MM.1S (cell line): ENCODE results near the gene DKK2.

Experiments used
- DNase-seq: peaks from one replicate; pipeline ENCODE4 v3.0.0-alpha.2; 2015
- H2AFZ ChIP-seq: fragments of 300-600 bp; sonication (generic); 2 replicates; pipeline ENCODE4 v1.6.0; 2016; ENCODE audit warnings: antibody characterized with exemption, low read length
- H3F3A ChIP-seq: fragments of 300-600 bp; sonication (generic); 2 replicates; pipeline ENCODE4 v1.6.1; 2016; ENCODE audit warnings: mild to moderate bottlenecking, antibody characterized with exemption, low read length, moderate library complexity, mixed read lengths; ENCODE audit not compliant: insufficient read depth
- H3K27ac ChIP-seq: fragments of 300-600 bp; sonication (generic); 2 replicates; pipeline ENCODE4 v1.5.1; 2016; ENCODE audit warnings: mild to moderate bottlenecking, low read length
- H3K27me3 ChIP-seq: fragments of 300-600 bp; sonication (generic); replicated peaks from 2 replicates; pipeline ENCODE4 v1.6.0; 2016; ENCODE audit warnings: low read length; ENCODE audit not compliant: insufficient read depth
- H3K36me3 ChIP-seq: fragments of 300-600 bp; sonication (generic); replicated peaks from 2 replicates; pipeline ENCODE4 v1.6.1; 2016; ENCODE audit warnings: mild to moderate bottlenecking, low read length, mixed read lengths; ENCODE audit not compliant: insufficient read depth
- H3K4me1 ChIP-seq: fragments of 300-600 bp; sonication (generic); 2 replicates; pipeline ENCODE4 v1.6.1; 2016; ENCODE audit warnings: low read length, mixed read lengths
- H3K4me2 ChIP-seq: fragments of 300-600 bp; sonication (generic); 2 replicates; pipeline ENCODE4 v1.6.0; 2016; ENCODE audit warnings: low read depth, low read length
- H3K4me3 ChIP-seq: fragments of 300-600 bp; sonication (generic); 2 replicates; pipeline ENCODE4 v1.5.1; 2016; ENCODE audit warnings: low read length, mixed read lengths
- H3K79me2 ChIP-seq: fragments of 300-600 bp; sonication (generic); 2 replicates; pipeline ENCODE4 v1.6.1; 2016; ENCODE audit warnings: mixed run types, low read length, mixed read lengths
- H3K9ac ChIP-seq: fragments of 300-600 bp; sonication (generic); 2 replicates; pipeline ENCODE4 v1.6.1; 2016; ENCODE audit warnings: low read length, mixed read lengths
- H3K9me2 ChIP-seq: fragments of 300-600 bp; sonication (generic); replicated peaks from 2 replicates; pipeline ENCODE4 v1.6.1; 2016; ENCODE audit warnings: mild to moderate bottlenecking, low read length, mixed read lengths; ENCODE audit not compliant: insufficient read depth
- H3K9me3 ChIP-seq: fragments of 300-600 bp; sonication (generic); replicated peaks from 2 replicates; pipeline ENCODE4 v1.6.1; 2016; ENCODE audit warnings: mild to moderate bottlenecking, low read length, mixed read lengths; ENCODE audit not compliant: insufficient read depth
- H4K20me1 ChIP-seq: fragments of 300-600 bp; sonication (generic); 2 replicates; pipeline ENCODE4 v1.6.1; 2016; ENCODE audit warnings: mild to moderate bottlenecking, low read length, moderate library complexity, mixed read lengths; ENCODE audit not compliant: insufficient read depth
- CTCF ChIP-seq: fragments of 300-600 bp; sonication (generic); IDR thresholded peaks from 2 replicates; pipeline ENCODE4 v1.5.1; 2016; ENCODE audit warnings: antibody characterized with exemption, low read length, mixed read lengths
- EZH2 ChIP-seq: fragments of 300-600 bp; sonication (generic); optimal IDR thresholded peaks from 2 replicates; pipeline ENCODE3; 2017; ENCODE audit warnings: low read depth, mild to moderate bottlenecking, antibody characterized with exemption, low read length, mixed read lengths
- EZH2phosphoT487 ChIP-seq: fragments of 300-600 bp; sonication (generic); IDR thresholded peaks from 2 replicates; pipeline ENCODE4 v1.6.1; 2018; ENCODE audit warnings: antibody characterized with exemption, low read length

The DKK2 gene

GRCh38 chr4:106985830-106986229 is 50.3 kb downstream of the DKK2 start:
- no peak overlapping the region for H2AFZ ChIP-seq
- no peaks in the 10 kb centered on the region for H3K4me1 ChIP-seq
- H3K4me3 ChIP-seq, result no peak overlapping the region
- no peaks in the 10 kb centered on the region for H3K79me2 ChIP-seq
- no peaks in the 10 kb centered on the region for H3F3A ChIP-seq
- no peak for DNase-seq
- H3K9me2 ChIP-seq, result no peaks in the 10 kb centered on the region
- TF ChIP-seq CTCF, result no peak
- no peak for TF ChIP-seq EZH2
- TF ChIP-seq EZH2phosphoT487, result no peak
- no peaks in the 10 kb centered on the region for H4K20me1 ChIP-seq
- H3K27ac ChIP-seq, result no peak overlapping the region
- H3K36me3 ChIP-seq, result no peaks in the 10 kb centered on the region
- H3K4me2 ChIP-seq, result no peak overlapping the region
- no peak overlapping the region for H3K9ac ChIP-seq
- no peaks in the 10 kb centered on the region for H3K9me3 ChIP-seq
- H3K27me3 ChIP-seq, result no peaks in the 10 kb centered on the region

- H3K4me3 ChIP-seq, result no peak overlapping the region
Observed at GRCh38 chr4:106982711-106983211, 53.4 kb downstream of the DKK2 start.

GRCh38 chr4:106981431-106981830 is 54.7 kb downstream of the DKK2 start:
- Histone ChIP-seq H3K4me1 (no peaks in the 10 kb centered on the region), H3K36me3 (no peaks in the 10 kb centered on the region), H3K9ac (no peak overlapping the region), H3F3A (no peaks in the 10 kb centered on the region), H3K27me3 (no peaks in the 10 kb centered on the region), H3K27ac (no peak overlapping the region), H3K9me3 (no peaks in the 10 kb centered on the region), H3K4me2 (no peak overlapping the region), H3K4me3 (no peak overlapping the region), H4K20me1 (no peaks in the 10 kb centered on the region), H2AFZ (no peak overlapping the region), H3K9me2 (no peaks in the 10 kb centered on the region), H3K79me2 (no peaks in the 10 kb centered on the region)
- no peak for DNase-seq
- TF ChIP-seq EZH2phosphoT487 (no peak), CTCF (no peak), EZH2 (no peak)

More at GRCh38 chr4:106982711-106983211, 53.4 kb downstream of the DKK2 start:
- Histone ChIP-seq H3K27ac (no peak overlapping the region), H4K20me1 (no peaks in the 10 kb centered on the region), H3K4me1 (no peaks in the 10 kb centered on the region), H2AFZ (no peak overlapping the region), H3K9me3 (no peaks in the 10 kb centered on the region), H3K79me2 (no peaks in the 10 kb centered on the region), H3K4me2 (no peak overlapping the region), H3K27me3 (no peaks in the 10 kb centered on the region), H3K9ac (no peak overlapping the region), H3K9me2 (no peaks in the 10 kb centered on the region), H3F3A (no peaks in the 10 kb centered on the region), H3K36me3 (no peaks in the 10 kb centered on the region)
- no peak for DNase-seq
- TF ChIP-seq EZH2phosphoT487, result no peak
- TF ChIP-seq CTCF, result no peak
- no peak for TF ChIP-seq EZH2
